DMS 273 (cell line): Measurements from ENCODE around the gene NDUFAB1.
"Not testable (repeated sequence)": the region's sequence is repeated elsewhere in the genome, so short reads cannot be mapped to it uniquely, and the experiment has no call there.

Experiments
- DNase-seq: peaks from one replicate; lab custom pipeline; 2025; ENCODE audit not compliant: unreplicated experiment; lab: John Stamatoyannopoulos, UW

NDUFAB1 gene

GRCh38 chr16:23595951-23596720, at the start of gene NDUFAB1:
Gene NDUFAB1, minus strand, starts transcription at chr16:23596316. Its CDS starts 26 bp downstream, at chr16:23596290.
- DNase-seq = peak; percentile 96

GRCh38 chr16:23642246-23642774, 46.2 kb upstream of the NDUFAB1 start:
- DNase-seq = no peak

GRCh38 chr16:23640931-23641765, 45.0 kb upstream of the NDUFAB1 start, which contains the start of the genes DCTN5 and PALB2:
Gene DCTN5, plus strand, starts transcription at chr16:23641466. Its CDS starts 77 bp downstream, at chr16:23641543.
Gene PALB2, minus strand, starts transcription at chr16:23641310. Its CDS starts 153 bp downstream, at chr16:23641157.
- DNase-seq = peak; percentile 98

GRCh38 chr16:23640615-23640930, 44.5 kb upstream of the NDUFAB1 start:
- DNase-seq = peak; percentile 54

- no peak for DNase-seq
These were observed 39.8 kb upstream of the NDUFAB1 start for GRCh38 chr16:23635958-23636357.

GRCh38 chr16:23634461-23635036, 38.4 kb upstream of the NDUFAB1 start:
- no peak for DNase-seq

GRCh38 chr16:23631874-23632273, 35.8 kb upstream of the NDUFAB1 start:
- DNase-seq = not testable (repeated sequence)

GRCh38 chr16:23629516-23629915, 33.4 kb upstream of the NDUFAB1 start:
- no peak for DNase-seq

- no peak for DNase-seq
These were observed 28.0 kb upstream of the NDUFAB1 start for GRCh38 chr16:23624092-23624491.

- DNase-seq = no peak
These were observed 19.7 kb upstream of the NDUFAB1 start for GRCh38 chr16:23615805-23616204.

GRCh38 chr16:23611936-23612335, 15.8 kb upstream of the NDUFAB1 start:
- DNase-seq = no peak

- DNase-seq = not testable (repeated sequence)
These were observed 14.8 kb upstream of the NDUFAB1 start for GRCh38 chr16:23610905-23611304.

- DNase-seq = no peak
These were observed 13.8 kb upstream of the NDUFAB1 start for GRCh38 chr16:23609929-23610328.

GRCh38 chr16:23608194-23608593, 12.1 kb upstream of the NDUFAB1 start:
- no peak for DNase-seq

- no peak for DNase-seq
These were observed 11.6 kb upstream of the NDUFAB1 start for GRCh38 chr16:23607726-23608125.

- DNase-seq = peak; percentile 63
These were observed 1.1 kb upstream of the NDUFAB1 start for GRCh38 chr16:23597003-23597756.

- DNase-seq = peak; percentile 40
These were observed 718 bp downstream of the NDUFAB1 start for GRCh38 chr16:23595246-23595950.

GRCh38 chr16:23594186-23594585, 1.9 kb downstream of the NDUFAB1 start:
- no peak for DNase-seq

GRCh38 chr16:23590181-23590580, 5.9 kb downstream of the NDUFAB1 start:
- DNase-seq = no peak

- DNase-seq = no peak
These were observed 8.4 kb downstream of the NDUFAB1 start for GRCh38 chr16:23587726-23588125.
